ENCODE results near the gene CTNND2.

Gene CTNND2

DNA sequence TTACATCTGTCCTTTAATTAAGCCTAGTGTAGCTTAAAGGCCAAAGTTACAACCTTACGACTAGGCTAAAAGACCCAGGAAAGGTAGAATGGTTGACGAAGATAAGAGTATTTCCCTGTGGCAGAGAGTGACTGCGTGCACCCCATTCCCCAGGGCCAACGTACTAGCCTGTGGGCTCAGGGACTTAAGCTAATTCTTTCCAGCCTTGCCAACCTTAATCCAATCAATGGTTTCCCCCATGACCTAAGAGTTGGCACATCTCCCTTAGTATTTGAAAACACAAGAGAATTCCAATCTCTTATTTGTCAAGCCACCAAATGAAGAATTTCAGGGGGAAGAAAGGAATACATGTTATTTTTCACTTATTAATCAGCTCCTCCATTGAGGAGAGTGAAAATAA lies 16.0 kb downstream of the CTNND2 start:
- DNase-seq (ENCODE audit: low spot score) = no peak
- TF ChIP-seq, protein P1, sequence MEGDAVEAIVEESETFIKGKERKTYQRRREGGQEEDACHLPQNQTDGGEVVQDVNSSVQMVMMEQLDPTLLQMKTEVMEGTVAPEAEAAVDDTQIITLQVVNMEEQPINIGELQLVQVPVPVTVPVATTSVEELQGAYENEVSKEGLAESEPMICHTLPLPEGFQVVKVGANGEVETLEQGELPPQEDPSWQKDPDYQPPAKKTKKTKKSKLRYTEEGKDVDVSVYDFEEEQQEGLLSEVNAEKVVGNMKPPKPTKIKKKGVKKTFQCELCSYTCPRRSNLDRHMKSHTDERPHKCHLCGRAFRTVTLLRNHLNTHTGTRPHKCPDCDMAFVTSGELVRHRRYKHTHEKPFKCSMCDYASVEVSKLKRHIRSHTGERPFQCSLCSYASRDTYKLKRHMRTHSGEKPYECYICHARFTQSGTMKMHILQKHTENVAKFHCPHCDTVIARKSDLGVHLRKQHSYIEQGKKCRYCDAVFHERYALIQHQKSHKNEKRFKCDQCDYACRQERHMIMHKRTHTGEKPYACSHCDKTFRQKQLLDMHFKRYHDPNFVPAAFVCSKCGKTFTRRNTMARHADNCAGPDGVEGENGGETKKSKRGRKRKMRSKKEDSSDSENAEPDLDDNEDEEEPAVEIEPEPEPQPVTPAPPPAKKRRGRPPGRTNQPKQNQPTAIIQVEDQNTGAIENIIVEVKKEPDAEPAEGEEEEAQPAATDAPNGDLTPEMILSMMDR (IDR thresholded peaks at IDR 0.05; ENCODE audit: borderline replicate concordance, control extremely low read depth, extremely low read depth, insufficient read depth, missing control alignments) = no peak
- in situ Hi-C loops (cut with MboI; ENCODE audit: low sequenced_read_pairs, unreplicated experiment) = no loop called here

DNA sequence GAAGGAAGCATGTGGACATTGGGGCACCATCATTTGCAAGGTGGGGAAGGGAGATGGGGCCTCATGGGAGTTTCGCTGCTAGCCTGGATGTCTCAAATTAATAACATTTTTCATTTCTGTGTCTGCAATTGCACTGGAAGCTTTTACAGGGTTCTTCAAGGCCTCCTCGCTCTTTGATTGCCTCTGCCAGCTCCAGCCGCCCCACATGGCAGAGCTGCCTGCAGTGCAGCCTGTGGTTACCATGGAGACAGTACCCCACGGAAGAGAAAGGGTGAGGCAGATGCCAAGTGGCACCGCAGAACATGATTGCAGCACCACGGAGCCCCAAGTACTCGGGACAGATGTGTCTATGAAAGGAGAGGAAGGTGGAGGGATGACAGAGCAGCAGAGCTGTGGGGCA lies 25.4 kb downstream of the CTNND2 start:
- DNase-seq (ENCODE audit: low spot score) = no peak
- in situ Hi-C loops (cut with MboI; ENCODE audit: low sequenced_read_pairs, unreplicated experiment) = no loop called here
- TF ChIP-seq, protein P1 (IDR thresholded peaks at IDR 0.05; ENCODE audit: borderline replicate concordance, control extremely low read depth, extremely low read depth, insufficient read depth, missing control alignments) = no peak

DNA sequence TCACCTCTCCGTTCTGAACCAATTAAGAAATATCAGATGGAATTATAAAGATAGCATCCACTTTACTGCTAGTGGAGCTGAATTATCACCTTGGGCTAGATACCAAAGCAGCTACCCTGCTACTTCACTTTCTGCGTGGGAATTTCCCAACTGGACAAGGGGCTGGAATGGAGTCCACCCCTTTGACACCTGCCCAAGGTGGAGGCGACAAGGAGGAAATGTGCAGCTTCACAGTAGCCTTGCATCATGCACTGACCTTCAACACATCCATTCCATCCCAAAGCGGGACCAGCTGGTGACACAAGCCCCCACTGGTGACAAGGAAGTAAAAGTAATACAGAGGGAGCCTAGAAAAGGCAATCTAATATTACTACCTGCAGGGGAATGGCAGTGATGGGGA lies 30.7 kb downstream of the CTNND2 start:
- in situ Hi-C loops (cut with MboI; ENCODE audit: low sequenced_read_pairs, unreplicated experiment) = no loop called here
- TF ChIP-seq, protein P1 (IDR thresholded peaks at IDR 0.05; ENCODE audit: borderline replicate concordance, control extremely low read depth, extremely low read depth, insufficient read depth, missing control alignments) = no peak
- DNase-seq (ENCODE audit: low spot score) = no peak

DNA sequence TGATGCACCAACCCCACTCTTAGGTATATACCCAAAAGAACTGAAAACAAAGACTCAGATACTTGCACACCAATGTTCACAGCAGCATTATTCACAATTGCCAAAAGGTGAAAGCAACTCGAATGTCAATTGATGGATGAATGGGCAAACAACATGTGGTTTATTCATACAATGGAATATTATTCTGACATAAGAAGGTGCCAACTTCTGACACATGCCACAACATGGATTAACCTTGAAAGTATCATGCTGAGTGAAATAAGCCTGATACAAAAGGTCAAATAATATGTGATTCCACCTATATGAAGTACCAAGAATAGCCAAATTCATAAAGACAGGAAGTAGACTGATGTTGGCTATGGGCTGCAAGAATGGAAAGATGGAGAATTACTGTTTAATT lies 35.0 kb downstream of the CTNND2 start:
- in situ Hi-C loops (cut with MboI; ENCODE audit: low sequenced_read_pairs, unreplicated experiment) = no loop called here
- TF ChIP-seq, protein P1 (IDR thresholded peaks at IDR 0.05; ENCODE audit: borderline replicate concordance, control extremely low read depth, extremely low read depth, insufficient read depth, missing control alignments) = no peak

DNA sequence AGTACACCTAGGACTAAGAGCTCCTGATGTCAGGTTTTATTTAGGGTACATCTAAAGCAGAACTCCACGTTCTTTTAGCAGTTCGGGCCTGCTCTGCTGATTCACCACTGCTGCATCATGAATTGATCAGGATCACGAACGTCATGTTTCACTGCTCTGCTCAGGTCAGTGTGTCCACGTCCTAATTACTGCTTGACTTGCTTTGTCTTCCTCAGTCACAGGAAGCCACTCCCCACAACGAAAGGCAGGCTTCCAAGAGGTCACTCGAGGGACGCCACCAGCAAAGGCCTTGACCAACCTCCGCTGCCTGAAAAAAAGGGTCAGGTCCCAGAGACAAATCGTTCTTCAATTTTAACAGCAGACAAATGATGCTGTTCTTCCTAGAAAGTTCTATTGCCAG lies 40.3 kb downstream of the CTNND2 start:
- in situ Hi-C loops (cut with MboI; ENCODE audit: low sequenced_read_pairs, unreplicated experiment) = no loop called here
- DNase-seq (ENCODE audit: low spot score) = no peak
- TF ChIP-seq, protein P1 (IDR thresholded peaks at IDR 0.05; ENCODE audit: borderline replicate concordance, control extremely low read depth, extremely low read depth, insufficient read depth, missing control alignments) = no peak

More for the DNA sequence above, 35.0 kb downstream of the CTNND2 start:
- DNase-seq (ENCODE audit: low spot score) = no peak

DNA sequence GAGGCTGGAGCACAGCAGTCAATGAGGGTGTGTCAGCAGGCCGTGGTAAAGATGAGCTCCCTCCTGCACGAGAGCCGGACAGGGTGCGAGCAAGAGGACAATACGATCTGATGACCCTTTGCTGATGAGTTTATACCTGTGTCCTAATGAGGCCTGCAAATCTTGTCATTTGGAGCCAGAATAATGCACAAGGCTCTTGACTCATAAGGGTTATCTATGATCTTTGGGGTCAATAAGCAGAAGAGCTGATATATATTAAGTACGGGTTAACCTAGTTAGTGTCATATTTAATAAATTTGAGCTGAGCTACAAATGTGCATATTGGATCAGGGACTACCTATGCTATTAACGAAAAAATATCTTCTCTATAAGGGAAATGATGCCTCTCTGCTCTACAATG lies 46.9 kb downstream of the CTNND2 start:
- in situ Hi-C loops (cut with MboI; ENCODE audit: low sequenced_read_pairs, unreplicated experiment) = no loop called here

More for the DNA sequence above, 46.9 kb downstream of the CTNND2 start:
- DNase-seq (ENCODE audit: low spot score) = no peak
- TF ChIP-seq, protein P1 (IDR thresholded peaks at IDR 0.05; ENCODE audit: borderline replicate concordance, control extremely low read depth, extremely low read depth, insufficient read depth, missing control alignments) = no peak
